ENCODE results near the gene ZNF414.

The ZNF414 gene

DNA sequence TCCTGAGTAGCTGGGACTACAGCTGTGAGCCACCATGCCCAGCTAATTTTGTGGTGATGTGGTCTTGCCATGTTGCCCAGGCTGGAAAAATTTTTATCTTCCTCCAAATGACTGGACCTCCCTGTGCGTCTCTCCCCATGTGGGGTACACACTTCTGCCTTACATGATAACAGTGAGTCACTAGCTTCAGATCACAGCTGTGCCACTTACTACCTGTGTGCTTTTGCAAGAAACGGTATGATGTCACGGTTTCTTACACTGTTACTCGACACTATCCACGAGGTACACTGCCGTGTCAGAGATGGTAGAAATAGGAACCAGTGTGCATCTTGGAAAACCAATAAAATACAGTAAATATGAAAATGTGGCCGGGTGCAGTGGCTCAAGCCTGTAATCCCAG lies 17.5 kb upstream of the ZNF414 start:
- no peak for DNase-seq (ENCODE audit: low read depth)
- TF ChIP-seq, protein P1, sequence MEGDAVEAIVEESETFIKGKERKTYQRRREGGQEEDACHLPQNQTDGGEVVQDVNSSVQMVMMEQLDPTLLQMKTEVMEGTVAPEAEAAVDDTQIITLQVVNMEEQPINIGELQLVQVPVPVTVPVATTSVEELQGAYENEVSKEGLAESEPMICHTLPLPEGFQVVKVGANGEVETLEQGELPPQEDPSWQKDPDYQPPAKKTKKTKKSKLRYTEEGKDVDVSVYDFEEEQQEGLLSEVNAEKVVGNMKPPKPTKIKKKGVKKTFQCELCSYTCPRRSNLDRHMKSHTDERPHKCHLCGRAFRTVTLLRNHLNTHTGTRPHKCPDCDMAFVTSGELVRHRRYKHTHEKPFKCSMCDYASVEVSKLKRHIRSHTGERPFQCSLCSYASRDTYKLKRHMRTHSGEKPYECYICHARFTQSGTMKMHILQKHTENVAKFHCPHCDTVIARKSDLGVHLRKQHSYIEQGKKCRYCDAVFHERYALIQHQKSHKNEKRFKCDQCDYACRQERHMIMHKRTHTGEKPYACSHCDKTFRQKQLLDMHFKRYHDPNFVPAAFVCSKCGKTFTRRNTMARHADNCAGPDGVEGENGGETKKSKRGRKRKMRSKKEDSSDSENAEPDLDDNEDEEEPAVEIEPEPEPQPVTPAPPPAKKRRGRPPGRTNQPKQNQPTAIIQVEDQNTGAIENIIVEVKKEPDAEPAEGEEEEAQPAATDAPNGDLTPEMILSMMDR (IDR thresholded peaks at IDR 0.05; ENCODE audit: low read depth, low read length, missing control alignments), result no peak
- no peak overlapping the region for H3K4me3 ChIP-seq (ENCODE audit: low read depth, low read length)
- in situ Hi-C loops (cut with HindIII; ENCODE audit: low sequenced_read_pairs), result no loop called here

DNA sequence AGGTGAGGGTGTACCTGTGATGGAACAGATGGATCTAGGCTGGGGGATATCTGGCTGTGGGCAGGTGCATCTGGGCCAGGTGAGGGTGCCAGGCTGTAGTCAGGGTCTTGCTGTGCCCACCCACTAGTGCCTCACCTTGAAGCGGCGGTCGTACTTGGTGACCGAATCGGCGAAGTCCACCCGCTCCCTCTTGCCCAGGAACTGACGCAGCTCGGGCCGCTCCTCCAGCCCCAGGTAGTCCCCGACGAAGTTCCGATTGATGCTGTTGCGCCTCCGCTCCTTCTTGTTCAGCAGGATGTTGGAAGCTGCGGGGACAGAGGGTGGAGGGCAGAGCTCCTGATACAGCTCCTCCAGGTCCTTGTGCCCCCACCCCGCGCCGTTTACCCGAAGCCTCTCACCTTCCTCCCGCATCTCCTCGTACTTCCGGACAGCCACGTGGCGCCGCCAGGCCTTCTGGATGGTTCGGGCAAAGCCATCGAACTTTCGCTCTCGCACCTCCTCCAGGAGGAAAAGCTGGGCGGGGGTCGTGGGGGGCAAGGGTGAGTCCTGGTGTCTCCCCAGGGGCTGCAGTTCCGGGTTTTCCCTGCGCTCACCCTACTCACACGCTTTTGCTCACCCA lies 16.2 kb upstream of the ZNF414 start:
- in situ Hi-C loops (cut with HindIII; ENCODE audit: low sequenced_read_pairs), result no loop called here
- no peak for DNase-seq (ENCODE audit: low read depth)
- H3K4me3 ChIP-seq (ENCODE audit: low read depth, low read length), result no peak overlapping the region
- TF ChIP-seq, protein P1 (IDR thresholded peaks at IDR 0.05; ENCODE audit: low read depth, low read length, missing control alignments), result no peak

DNA sequence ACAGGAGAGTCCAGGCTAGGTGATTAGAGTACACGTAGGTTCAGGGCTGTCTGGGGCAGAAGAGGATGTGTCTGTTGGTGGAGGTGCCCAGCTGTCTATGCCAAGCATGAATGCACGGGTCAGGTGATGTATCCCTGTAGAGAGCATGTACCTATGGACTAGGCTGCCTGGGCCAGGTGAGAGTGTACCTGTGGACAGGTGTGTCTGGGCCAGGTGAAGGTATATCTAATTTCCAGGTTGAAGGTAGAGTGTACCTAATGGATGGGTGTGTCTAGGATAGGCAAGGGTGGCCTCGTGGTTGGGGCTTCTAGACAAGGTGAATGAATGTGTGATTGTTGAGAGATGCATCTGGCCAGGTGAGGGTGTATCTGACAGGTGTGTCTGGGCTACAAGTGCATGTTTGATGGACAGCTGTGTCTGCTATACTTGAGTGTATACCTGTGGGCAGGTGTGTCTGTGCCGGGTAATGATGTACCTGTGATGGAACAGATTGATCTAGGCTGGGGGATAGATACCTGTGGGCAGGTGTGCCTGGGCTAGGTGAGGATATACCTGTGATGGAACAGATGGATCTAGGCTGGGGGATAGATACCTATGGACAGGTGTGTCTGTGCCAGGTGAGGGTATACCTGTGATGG lies 15.5 kb upstream of the ZNF414 start:
- no peak overlapping the region for H3K4me3 ChIP-seq (ENCODE audit: low read depth, low read length)
- in situ Hi-C loops (cut with HindIII; ENCODE audit: low sequenced_read_pairs), result no loop called here
- DNase-seq (ENCODE audit: low read depth), result no peak
- TF ChIP-seq, protein P1 (IDR thresholded peaks at IDR 0.05; ENCODE audit: low read depth, low read length, missing control alignments), result no peak

DNA sequence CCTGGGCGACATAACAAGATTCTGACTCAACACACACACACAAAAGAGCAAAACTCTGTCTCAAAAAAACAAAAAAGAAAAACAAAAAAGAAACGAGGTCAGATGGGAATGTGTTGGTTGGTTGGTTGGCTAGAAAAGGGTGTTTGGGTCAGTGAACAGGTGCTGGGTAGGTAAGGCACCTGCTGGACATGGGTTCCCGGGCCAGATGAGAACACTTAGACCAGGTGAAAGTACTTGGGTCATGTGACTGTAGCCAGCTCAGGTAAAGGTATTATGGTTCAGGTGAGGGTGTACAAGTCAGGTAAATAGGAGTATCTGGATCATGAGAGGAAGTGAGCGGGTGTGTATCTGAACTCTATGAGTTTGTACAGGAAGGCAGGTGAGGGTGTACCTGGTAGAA lies 14.5 kb upstream of the ZNF414 start:
- no peak overlapping the region for H3K4me3 ChIP-seq (ENCODE audit: low read depth, low read length)
- TF ChIP-seq, protein P1 (IDR thresholded peaks at IDR 0.05; ENCODE audit: low read depth, low read length, missing control alignments), result no peak
- no peak for DNase-seq (ENCODE audit: low read depth)
- in situ Hi-C loops (cut with HindIII; ENCODE audit: low sequenced_read_pairs), result no loop called here

DNA sequence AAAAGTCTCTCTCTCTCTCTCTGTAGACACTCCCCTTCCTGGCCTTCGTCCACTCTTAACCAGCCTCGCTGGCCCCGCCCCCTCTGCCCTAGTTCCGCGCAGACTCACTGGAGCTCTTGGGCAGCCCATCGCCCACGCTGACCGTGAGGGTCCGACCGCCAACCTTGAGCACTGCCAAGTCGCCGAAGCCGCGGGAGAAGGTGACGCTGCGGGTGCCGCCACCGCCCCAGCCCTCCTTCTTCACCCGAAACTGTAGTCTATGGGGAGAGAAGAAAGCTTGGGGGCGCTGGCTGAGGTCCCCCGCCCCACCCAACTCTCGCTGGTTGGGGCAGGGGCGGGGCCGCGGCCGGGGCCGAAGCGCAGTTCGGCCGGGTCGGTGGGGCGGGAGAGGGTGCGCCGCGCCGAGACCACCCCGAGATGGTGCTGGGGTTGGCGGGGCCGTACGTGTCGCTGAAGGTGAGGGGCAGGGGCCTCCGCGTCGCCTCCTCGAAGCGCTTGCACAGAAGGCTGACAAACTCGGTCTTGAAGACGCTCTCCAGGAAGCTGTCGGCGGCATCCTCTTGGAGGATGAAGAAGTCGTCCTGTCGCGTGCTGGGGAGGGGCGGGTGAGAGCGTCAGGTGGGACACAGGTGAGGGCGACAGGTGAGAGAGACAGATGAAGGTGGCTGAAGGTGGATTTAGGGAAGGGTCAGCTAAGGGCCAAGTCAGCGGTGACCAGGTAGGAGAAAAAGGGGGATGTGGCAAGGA lies 12.6 kb upstream of the ZNF414 start:
- peak overlapping the region; percentile 80 for H3K4me3 ChIP-seq (ENCODE audit: low read depth, low read length)
- TF ChIP-seq, protein P1 (IDR thresholded peaks at IDR 0.05; ENCODE audit: low read depth, low read length, missing control alignments), result no peak
- peak; percentile 82 for DNase-seq (ENCODE audit: low read depth)
- in situ Hi-C loops (cut with HindIII; ENCODE audit: low sequenced_read_pairs), result no loop called here

DNA sequence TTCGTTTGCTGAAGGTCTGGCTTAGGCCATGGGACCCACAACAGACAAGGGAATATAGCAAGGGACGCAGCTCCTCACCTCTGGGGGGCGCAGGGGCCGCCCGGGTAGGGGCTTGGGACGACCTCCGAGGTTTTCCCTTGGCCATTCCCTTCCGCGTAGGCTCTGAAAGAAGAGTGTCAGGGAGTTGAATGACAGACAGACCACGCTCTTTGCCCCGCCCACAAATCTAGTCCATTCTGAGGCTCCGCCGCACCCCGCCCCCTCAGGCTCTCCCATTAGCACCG lies 11.4 kb upstream of the ZNF414 start:
- in situ Hi-C loops (cut with HindIII; ENCODE audit: low sequenced_read_pairs), result no loop called here
- no peak for DNase-seq (ENCODE audit: low read depth)
- TF ChIP-seq, protein P1 (IDR thresholded peaks at IDR 0.05; ENCODE audit: low read depth, low read length, missing control alignments), result peak; percentile 50
- peak overlapping the region; percentile 36 for H3K4me3 ChIP-seq (ENCODE audit: low read depth, low read length)

All from astrocyte of the cerebellum (primary cell).